T-helper 22 cell (primary cell): ENCODE data around the gene ZNF516.
"Not testable (repeated sequence)": the region's sequence is repeated elsewhere in the genome, so short reads cannot be mapped to it uniquely, and the experiment has no call there.

ENCODE experiments used
- DNase-seq: peaks from one replicate; pipeline ENCODE4 v3.0.0-alpha.2; 2020; ENCODE audit warnings: low read depth

The ZNF516 gene

GRCh38 chr18:76495006-76495370, at the start of gene ZNF516:
Gene ZNF516 (minus strand): TSS chr18:76495242. CDS start chr18:76443054, 52,188 bp downstream.
- DNase-seq: no peak

GRCh38 chr18:76538846-76539245, 43.8 kb upstream of the ZNF516 start:
- DNase-seq: no peak

- DNase-seq: no peak
These were observed 42.6 kb upstream of the ZNF516 start for GRCh38 chr18:76537621-76538020.

- DNase-seq: not testable (repeated sequence)
These were observed 41.6 kb upstream of the ZNF516 start for GRCh38 chr18:76536593-76536992.

GRCh38 chr18:76532875-76533274, 37.8 kb upstream of the ZNF516 start:
- DNase-seq: no peak

- no peak for DNase-seq
These were observed 35.8 kb upstream of the ZNF516 start for GRCh38 chr18:76530846-76531245.

GRCh38 chr18:76530391-76530790, 35.3 kb upstream of the ZNF516 start:
- no peak for DNase-seq

- DNase-seq: no peak
These were observed 34.4 kb upstream of the ZNF516 start for GRCh38 chr18:76529433-76529811.

- DNase-seq: no peak
These were observed 33.7 kb upstream of the ZNF516 start for GRCh38 chr18:76528477-76529432.

GRCh38 chr18:76525911-76526310, 30.9 kb upstream of the ZNF516 start:
- DNase-seq: no peak

GRCh38 chr18:76524900-76525698, 30.1 kb upstream of the ZNF516 start:
- no peak for DNase-seq

GRCh38 chr18:76524477-76524876, 29.4 kb upstream of the ZNF516 start:
- no peak for DNase-seq

- DNase-seq: no peak
These were observed 27.5 kb upstream of the ZNF516 start for GRCh38 chr18:76522551-76522950.

- DNase-seq: no peak
These were observed 27.1 kb upstream of the ZNF516 start for GRCh38 chr18:76522122-76522503.

GRCh38 chr18:76521417-76522121, 26.5 kb upstream of the ZNF516 start:
- DNase-seq: no peak

- no peak for DNase-seq
These were observed 24.0 kb upstream of the ZNF516 start for GRCh38 chr18:76518860-76519538.

- no peak for DNase-seq
These were observed 23.2 kb upstream of the ZNF516 start for GRCh38 chr18:76518123-76518859.

GRCh38 chr18:76515576-76515975, 20.5 kb upstream of the ZNF516 start:
- no peak for DNase-seq

GRCh38 chr18:76514573-76514972, 19.5 kb upstream of the ZNF516 start:
- DNase-seq: no peak

GRCh38 chr18:76507830-76508385, 12.9 kb upstream of the ZNF516 start:
- no peak for DNase-seq
